Dendritic cell treated with granulocyte-macrophage colony-stimulating factor and Interleukin-4, amounts not matched to agents 40 ng/mL and 50 ng/mL, for 4 days (primary cell): ENCODE results near the gene AK5.

Experiments
- H3K27ac Mint-ChIP-seq: one replicate; pipeline ENCODE4 v1.8.0; 2022; ENCODE audit warnings: mild to moderate bottlenecking, mixed read lengths
- H3K27me3 Mint-ChIP-seq: one replicate; pipeline ENCODE4 v1.8.0; 2022; ENCODE audit warnings: mild to moderate bottlenecking, mixed read lengths
- H3K36me3 Mint-ChIP-seq: one replicate; pipeline ENCODE4 v1.8.0; 2022; ENCODE audit warnings: low read depth, mixed read lengths
- H3K4me1 Mint-ChIP-seq: one replicate; pipeline ENCODE4 v1.8.0; 2022; ENCODE audit warnings: low read depth, mixed read lengths
- H3K4me3 Mint-ChIP-seq: one replicate; pipeline ENCODE4 v1.8.0; 2022; ENCODE audit warnings: mild to moderate bottlenecking, moderate library complexity, mixed read lengths
- H3K9me3 Mint-ChIP-seq: one replicate; pipeline ENCODE4 v1.8.0; 2022; ENCODE audit warnings: mixed read lengths
- intact Hi-C: fragments of 100-400 bp; cut with micrococcal nuclease; formaldehyde crosslinking; loops from one replicate; pipeline ENCODE4 v1.15.0; 2022

The AK5 gene

DNA sequence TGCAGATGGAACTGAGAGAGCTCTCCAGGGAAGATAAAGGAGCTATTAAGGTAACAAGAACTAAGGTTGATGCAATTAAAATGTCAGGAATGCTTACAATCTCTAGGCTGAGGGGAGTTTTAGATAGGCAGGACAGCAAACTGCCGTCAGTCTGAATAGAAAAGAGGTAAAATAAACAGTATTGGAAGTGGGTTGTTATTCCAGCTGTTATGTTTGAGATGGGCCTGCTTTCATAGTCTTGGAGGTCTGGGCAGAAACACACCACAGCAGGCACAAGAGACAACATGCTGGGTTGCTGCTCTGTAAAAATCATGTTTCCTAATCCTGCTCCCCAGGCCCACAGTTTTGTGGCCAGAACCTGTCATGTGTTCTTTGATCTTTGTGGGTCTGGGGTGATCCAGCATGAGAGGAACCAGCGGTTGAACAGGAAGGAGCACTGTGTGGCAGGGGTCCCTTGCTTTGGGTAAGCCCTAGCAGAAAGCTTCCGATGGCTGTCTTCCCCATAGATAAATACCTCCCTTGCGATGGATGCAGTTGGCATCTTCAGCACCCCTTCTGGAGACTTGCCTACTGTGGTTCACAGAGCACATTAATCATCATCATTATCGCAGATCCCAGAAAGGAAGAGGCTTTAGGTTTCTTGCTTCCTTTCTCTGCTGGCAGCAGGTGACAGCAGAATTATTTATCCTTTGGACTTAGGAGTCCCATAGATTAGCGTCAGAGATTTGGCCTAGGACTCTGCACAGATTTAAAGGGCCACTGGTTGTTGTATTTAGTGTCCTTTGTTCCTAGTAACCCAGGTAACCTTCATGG is 97.1 kb downstream of the AK5 start:
- Mint-ChIP-seq H3K4me3 (no peak overlapping the region), H3K4me1 (peaks cover 7% of the 10 kb centered on the region), H3K9me3 (no peaks in the 10 kb centered on the region), H3K27me3 (no peaks in the 10 kb centered on the region), H3K36me3 (no peaks in the 10 kb centered on the region), H3K27ac (no peak overlapping the region)
- intact Hi-C loops, result no loop called here

DNA sequence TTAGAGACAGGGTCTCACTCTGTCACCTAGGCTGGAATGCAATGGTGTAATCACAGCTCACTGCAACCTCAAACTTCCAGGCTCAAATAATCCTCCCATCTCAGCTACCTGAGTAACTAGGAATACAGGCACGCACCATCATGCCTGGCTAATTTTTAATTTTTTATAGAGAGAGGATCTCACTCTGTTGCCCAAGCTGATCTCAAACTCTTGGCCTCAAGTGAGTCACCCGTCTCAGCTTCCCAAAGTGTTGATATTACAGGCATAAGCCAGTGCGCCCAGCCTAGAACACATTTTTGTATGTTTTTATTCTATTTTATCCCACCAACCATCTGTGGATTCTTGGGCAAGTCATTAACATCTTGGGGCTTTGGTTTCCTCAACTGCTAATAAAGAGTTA is 100.5 kb downstream of the AK5 start:
- H3K27me3 Mint-ChIP-seq, result no peaks in the 10 kb centered on the region
- no peaks in the 10 kb centered on the region for H3K36me3 Mint-ChIP-seq
- intact Hi-C loops, result no loop called here
- no peak overlapping the region for H3K27ac Mint-ChIP-seq
- H3K9me3 Mint-ChIP-seq, result no peaks in the 10 kb centered on the region
- H3K4me3 Mint-ChIP-seq, result no peak overlapping the region
- peaks cover 7% of the 10 kb centered on the region for H3K4me1 Mint-ChIP-seq

DNA sequence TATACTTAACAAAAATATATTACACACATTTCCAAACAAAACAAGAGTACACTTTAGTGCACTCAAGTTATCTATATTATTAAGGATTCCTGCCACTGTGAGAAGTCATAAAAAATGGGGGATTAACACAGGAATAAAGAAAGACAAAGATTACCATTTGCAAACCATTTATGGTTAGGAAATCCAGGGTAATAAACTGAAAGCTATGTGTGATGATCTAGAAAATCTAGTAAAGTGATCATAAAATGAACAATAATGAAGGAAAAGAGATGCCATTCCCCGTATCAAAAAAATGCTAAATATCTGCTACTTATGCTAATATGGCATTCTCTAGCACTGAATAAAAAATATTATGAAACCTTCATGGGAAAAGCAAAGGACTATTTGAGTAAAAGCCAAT is 101.4 kb downstream of the AK5 start:
- H3K4me1 Mint-ChIP-seq, result peaks cover 10% of the 10 kb centered on the region
- H3K27ac Mint-ChIP-seq, result no peak overlapping the region
- no peak overlapping the region for H3K4me3 Mint-ChIP-seq
- intact Hi-C loops, result no loop called here
- H3K36me3 Mint-ChIP-seq, result no peaks in the 10 kb centered on the region
- no peaks in the 10 kb centered on the region for H3K27me3 Mint-ChIP-seq
- H3K9me3 Mint-ChIP-seq, result no peaks in the 10 kb centered on the region

DNA sequence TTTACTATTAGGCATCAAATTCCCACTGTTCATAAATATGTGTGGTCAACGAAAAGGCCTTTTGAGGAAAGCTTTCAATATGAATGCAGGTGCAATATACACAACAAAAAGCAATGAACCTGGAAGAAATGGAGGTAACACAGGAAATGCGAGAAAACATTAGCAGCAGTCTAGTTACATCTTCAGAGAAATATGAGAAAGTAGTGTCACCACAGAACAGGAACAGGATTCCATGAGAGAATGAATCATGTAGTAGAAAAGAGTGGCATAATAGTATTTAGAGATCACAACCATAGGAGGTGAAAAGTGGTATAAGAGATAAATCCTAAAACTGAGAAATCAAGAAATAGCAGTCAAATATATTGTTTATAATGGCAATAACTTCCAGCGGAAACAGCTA is 103.7 kb downstream of the AK5 start:
- H3K4me3 Mint-ChIP-seq, result no peak overlapping the region
- H3K4me1 Mint-ChIP-seq, result peaks cover 17% of the 10 kb centered on the region
- H3K27me3 Mint-ChIP-seq, result no peaks in the 10 kb centered on the region
- H3K36me3 Mint-ChIP-seq, result no peaks in the 10 kb centered on the region
- intact Hi-C loops, result no loop called here
- H3K27ac Mint-ChIP-seq, result no peak overlapping the region
- no peaks in the 10 kb centered on the region for H3K9me3 Mint-ChIP-seq

DNA sequence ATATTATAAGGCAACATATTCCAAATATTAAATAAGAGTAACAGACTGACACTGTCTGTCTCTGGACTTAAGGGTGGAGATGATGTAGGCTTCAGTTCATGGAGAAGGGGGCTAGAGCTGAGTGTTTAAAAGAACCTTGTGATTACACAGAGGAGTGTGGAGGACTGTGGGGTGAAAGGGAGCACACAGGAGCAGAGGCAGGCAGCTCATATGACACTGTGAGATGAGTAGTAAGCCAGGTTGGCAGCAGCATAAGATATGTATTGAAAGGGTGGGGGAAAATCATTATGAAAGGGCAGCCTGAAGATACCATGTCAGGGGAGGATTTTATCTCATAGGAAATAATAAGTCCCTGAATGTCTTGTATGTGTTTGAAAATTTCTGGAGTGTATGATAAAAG is 104.5 kb downstream of the AK5 start:
- H3K36me3 Mint-ChIP-seq, result no peaks in the 10 kb centered on the region
- H3K4me3 Mint-ChIP-seq, result no peak overlapping the region
- H3K27me3 Mint-ChIP-seq, result no peaks in the 10 kb centered on the region
- intact Hi-C loops, result no loop called here
- peaks cover 17% of the 10 kb centered on the region for H3K4me1 Mint-ChIP-seq
- H3K27ac Mint-ChIP-seq, result no peak overlapping the region
- H3K9me3 Mint-ChIP-seq, result no peaks in the 10 kb centered on the region

DNA sequence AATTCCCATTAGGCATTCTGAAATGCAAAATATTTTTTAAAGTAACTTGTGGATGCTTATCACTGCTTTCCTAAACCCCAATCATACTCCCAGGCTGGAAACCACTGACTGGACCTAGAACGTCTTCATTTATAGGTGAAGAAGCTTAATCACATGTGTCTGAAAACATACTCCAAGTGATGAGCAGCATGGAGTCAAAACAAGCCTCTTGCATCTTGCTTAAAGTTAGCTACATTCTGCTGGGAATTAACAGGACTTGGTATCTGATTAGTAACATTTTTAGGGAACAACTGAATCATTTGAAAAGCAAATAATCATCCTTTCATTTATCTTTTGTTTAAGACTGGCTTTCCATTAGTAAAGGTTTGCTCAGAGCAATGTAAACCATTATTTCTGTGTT is 105.7 kb downstream of the AK5 start:
- Mint-ChIP-seq H3K36me3 (no peaks in the 10 kb centered on the region), H3K4me3 (no peak overlapping the region), H3K9me3 (no peaks in the 10 kb centered on the region), H3K27me3 (no peaks in the 10 kb centered on the region), H3K27ac (no peak overlapping the region), H3K4me1 (peaks cover 17% of the 10 kb centered on the region)
- intact Hi-C loops, result no loop called here

DNA sequence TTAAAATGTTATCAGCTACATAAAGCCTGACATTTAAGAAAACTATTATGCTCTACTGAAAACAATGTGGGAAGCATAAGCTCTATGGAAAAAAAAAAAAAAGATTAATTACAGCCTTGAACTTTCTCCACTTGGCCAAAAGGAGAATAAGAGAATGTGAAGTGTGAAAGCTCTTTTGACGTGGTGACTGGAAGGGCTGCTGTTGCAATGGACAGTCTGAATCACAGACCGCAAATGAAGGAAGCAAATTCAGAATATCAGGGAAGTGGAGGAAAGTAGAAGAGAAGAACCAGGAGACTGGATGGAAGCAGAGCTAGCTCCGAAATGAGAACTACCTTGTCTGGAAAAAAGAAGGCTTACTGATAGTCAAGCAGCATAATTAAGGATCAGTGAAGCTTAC is 106.8 kb downstream of the AK5 start:
- H3K27me3 Mint-ChIP-seq, result no peaks in the 10 kb centered on the region
- peaks cover 17% of the 10 kb centered on the region for H3K4me1 Mint-ChIP-seq
- no peak overlapping the region for H3K27ac Mint-ChIP-seq
- intact Hi-C loops, result no loop called here
- no peaks in the 10 kb centered on the region for H3K36me3 Mint-ChIP-seq
- no peaks in the 10 kb centered on the region for H3K9me3 Mint-ChIP-seq
- H3K4me3 Mint-ChIP-seq, result no peak overlapping the region

DNA sequence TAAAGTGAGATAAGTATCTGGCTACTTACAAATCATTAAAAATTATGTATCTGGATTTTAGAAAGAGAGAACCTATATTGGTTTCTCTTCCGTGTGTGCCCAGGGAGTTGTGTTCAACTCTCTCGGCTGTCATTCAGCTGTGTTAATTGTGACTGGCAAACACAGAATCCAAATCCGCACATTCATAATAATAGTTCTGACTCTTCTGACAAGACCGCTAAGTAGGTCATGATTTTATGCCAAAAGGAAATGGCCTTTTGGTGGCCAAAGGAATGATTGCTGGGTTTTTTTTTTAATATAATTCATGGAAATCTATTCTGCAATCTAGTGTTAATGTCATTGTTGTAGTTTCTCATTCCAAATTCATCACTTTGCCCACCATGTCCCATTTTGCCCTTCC is 110.7 kb downstream of the AK5 start:
- intact Hi-C loops, result no loop called here
- Mint-ChIP-seq H3K4me3 (no peak overlapping the region), H3K27me3 (no peaks in the 10 kb centered on the region), H3K27ac (no peak overlapping the region), H3K4me1 (peaks cover 17% of the 10 kb centered on the region), H3K36me3 (no peaks in the 10 kb centered on the region), H3K9me3 (no peaks in the 10 kb centered on the region)

DNA sequence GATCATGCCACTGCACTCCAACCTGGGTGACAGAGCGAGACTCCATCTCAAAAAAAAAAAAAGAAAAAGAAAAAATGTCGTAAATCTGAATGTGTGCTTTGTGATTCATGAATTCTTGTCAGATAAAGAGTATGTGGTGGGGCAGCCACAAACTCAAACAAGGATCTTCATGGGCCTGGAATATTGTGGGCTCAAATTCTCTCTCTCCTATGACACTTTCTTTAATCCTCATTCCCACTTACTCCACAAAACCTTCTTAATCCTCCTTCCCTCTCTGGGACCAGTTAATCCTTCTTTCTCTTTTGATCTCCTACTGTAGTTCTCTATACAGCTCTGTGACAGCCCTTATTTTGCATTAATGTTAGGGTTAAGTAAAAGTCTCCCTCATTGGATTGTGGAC is 112.3 kb downstream of the AK5 start:
- peaks cover 4% of the 10 kb centered on the region for H3K4me1 Mint-ChIP-seq
- no peaks in the 10 kb centered on the region for H3K27me3 Mint-ChIP-seq
- intact Hi-C loops, result no loop called here
- H3K36me3 Mint-ChIP-seq, result no peaks in the 10 kb centered on the region
- H3K4me3 Mint-ChIP-seq, result no peak overlapping the region
- H3K9me3 Mint-ChIP-seq, result no peaks in the 10 kb centered on the region
- H3K27ac Mint-ChIP-seq, result no peak overlapping the region

DNA sequence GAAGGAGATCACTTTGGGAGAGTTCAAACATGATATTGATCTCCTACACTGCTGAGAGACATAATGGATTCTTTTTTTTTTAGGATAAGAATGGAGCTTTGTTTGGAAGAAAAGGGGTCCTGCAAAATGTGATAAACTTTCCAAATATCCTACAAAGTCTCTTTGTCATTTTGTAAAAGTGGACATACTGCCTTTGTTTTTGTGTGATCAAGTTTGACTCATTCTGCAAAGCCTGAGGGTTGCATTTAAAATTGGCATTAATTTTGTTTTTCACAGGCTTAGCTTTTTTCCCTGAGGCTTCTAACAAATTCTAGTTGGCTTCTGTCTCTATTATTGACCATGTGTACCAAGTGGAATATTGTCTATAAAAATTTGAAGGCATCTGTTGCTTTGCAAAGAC is 113.2 kb downstream of the AK5 start:
- intact Hi-C loops, result no loop called here
- H3K4me1 Mint-ChIP-seq, result no peaks in the 10 kb centered on the region
- no peaks in the 10 kb centered on the region for H3K36me3 Mint-ChIP-seq
- H3K27me3 Mint-ChIP-seq, result no peaks in the 10 kb centered on the region
- no peaks in the 10 kb centered on the region for H3K9me3 Mint-ChIP-seq
- H3K4me3 Mint-ChIP-seq, result no peak overlapping the region
- H3K27ac Mint-ChIP-seq, result no peak overlapping the region

DNA sequence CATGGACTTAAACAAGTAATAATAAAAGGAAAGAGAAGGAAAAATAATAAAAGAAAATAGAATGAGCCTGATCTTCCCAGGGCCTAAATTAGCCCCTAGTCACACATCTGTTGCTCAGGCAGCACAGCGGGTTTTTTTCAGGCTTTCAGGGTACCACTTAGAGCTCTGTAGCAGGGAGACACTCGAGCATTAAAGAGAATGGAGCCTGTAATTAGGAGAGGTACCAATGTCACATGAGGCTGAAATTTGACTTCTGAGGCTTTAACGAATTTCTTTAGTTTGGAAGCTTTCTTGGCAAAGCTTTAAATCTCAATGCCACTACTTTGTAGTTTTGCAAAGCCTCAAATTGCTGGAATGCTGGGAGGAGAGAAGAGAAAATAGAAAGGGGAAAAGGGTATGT is 116.3 kb downstream of the AK5 start:
- H3K36me3 Mint-ChIP-seq, result no peaks in the 10 kb centered on the region
- H3K27ac Mint-ChIP-seq, result no peak overlapping the region
- H3K27me3 Mint-ChIP-seq, result no peaks in the 10 kb centered on the region
- H3K4me1 Mint-ChIP-seq, result no peaks in the 10 kb centered on the region
- intact Hi-C loops, result no loop called here
- no peaks in the 10 kb centered on the region for H3K9me3 Mint-ChIP-seq
- no peak overlapping the region for H3K4me3 Mint-ChIP-seq

DNA sequence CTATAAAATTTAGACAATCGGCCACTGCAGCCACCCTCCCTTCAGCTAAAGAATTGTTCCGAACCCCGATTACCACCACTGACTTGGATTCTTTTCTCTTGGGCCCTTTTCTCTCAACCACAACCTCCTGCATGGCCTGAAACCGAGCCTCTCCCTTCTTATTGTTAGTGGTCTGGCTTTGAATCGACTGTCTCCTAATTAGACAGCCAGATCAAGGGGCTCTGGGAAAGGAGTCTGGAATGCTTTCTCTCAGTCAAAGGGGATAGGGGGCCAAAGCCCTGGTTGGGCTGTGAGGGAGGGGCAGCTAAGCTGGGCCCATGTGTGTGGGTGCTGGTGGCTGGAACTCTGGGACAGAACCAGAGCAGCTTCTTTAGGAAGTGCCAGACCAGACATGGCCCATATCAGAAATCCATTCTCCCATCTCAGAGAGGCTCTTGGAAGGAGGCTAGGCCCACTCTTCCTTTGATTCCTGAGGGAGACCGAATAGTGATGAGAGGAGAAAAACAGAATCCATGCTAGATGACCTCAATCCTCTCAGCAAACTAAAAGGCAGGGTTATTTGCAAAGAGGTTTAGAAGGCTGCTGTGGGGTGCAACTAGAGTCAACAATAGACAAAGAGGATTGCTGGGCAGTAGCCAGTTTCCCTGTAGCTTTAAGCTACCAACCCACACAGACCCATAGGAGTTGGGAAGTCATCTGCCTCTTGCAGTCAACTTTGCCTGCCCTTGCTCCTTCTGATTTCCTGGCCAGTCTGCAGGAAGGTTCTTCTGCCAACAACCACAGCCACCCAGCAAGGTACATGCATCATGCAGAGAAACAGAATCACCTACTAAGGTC is 117.6 kb downstream of the AK5 start:
- Mint-ChIP-seq H3K36me3 (no peaks in the 10 kb centered on the region), H3K4me1 (no peaks in the 10 kb centered on the region), H3K27me3 (no peaks in the 10 kb centered on the region), H3K27ac (no peak overlapping the region), H3K9me3 (no peaks in the 10 kb centered on the region), H3K4me3 (no peak overlapping the region)
- intact Hi-C loops, result no loop called here

DNA sequence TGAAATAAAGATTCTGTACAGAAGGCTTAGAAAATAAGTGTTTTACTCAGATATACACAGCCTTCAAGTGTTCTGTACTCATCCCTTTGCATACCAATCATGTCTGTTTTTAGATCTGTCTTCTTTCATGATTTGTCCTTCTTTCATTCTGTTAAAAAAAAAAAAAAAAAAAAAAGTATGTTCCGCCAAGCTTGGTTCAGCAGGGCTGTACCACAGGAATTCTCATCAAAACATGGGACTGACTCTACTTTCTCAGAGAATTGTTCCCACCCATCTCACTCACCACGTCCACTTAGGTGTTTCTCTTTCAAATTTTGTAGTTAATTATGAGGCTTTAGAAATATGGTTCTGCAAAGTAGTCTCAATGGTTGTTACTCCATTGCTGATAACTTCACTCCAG is 119.0 kb downstream of the AK5 start:
- Mint-ChIP-seq H3K36me3 (no peaks in the 10 kb centered on the region), H3K4me1 (no peaks in the 10 kb centered on the region), H3K4me3 (no peak overlapping the region), H3K9me3 (no peaks in the 10 kb centered on the region), H3K27me3 (no peaks in the 10 kb centered on the region), H3K27ac (no peak overlapping the region)
- intact Hi-C loops, result no loop called here

DNA sequence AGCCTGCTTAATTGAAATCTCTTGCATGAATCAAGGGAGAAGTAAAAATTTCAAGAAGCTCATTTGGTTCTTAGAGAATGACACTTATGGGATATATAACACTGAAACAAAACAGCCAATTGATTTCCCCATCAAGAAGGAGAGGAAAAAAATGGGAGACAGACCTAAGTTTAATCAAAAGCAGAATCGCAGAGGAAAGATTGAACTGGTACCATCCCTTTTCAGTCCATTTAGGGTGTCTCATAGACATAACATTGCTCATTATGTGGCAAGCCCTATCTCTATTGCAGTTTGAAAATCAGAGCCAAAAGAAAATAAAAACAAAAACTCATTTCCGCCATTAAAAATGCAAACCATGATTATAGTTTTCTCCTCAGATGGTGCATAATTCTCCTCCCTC is 119.6 kb downstream of the AK5 start:
- H3K27me3 Mint-ChIP-seq, result no peaks in the 10 kb centered on the region
- H3K36me3 Mint-ChIP-seq, result no peaks in the 10 kb centered on the region
- intact Hi-C loops, result no loop called here
- H3K27ac Mint-ChIP-seq, result no peak overlapping the region
- H3K9me3 Mint-ChIP-seq, result no peaks in the 10 kb centered on the region
- no peaks in the 10 kb centered on the region for H3K4me1 Mint-ChIP-seq
- H3K4me3 Mint-ChIP-seq, result no peak overlapping the region
